ENCODE results near the gene CCDC92. TPM values are rescaled to one million over a fixed set of nuclear protein-coding genes. Genes with fewer than 3 reads are reported as not detected.

Gene CCDC92
- 31.9 TPM for total RNA-seq

- DNase-seq (ENCODE audit: low spot score), result peak; percentile 91
Measured at GRCh38 chr12:123972457-123973401, at the start of gene CCDC92, which contains the start of gene ZNF664. Gene CCDC92 (minus strand): TSS chr12:123972831. CDS start chr12:123944305, 28,526 bp downstream. Gene ZNF664 (plus strand): TSS chr12:123973215. CDS start chr12:124012145, 38,930 bp downstream.

GRCh38 chr12:124022161-124022560, 49.5 kb upstream of the CCDC92 start:
- DNase-seq (ENCODE audit: low spot score), result no peak

- no peak for DNase-seq (ENCODE audit: low spot score)
Measured at GRCh38 chr12:124021007-124021406, 48.4 kb upstream of the CCDC92 start.

GRCh38 chr12:124020514-124020949, 47.9 kb upstream of the CCDC92 start:
- no peak for DNase-seq (ENCODE audit: low spot score)

GRCh38 chr12:124019115-124019514, 46.5 kb upstream of the CCDC92 start:
- no peak for DNase-seq (ENCODE audit: low spot score)

- DNase-seq (ENCODE audit: low spot score), result no peak
Measured at GRCh38 chr12:124018539-124018938, 45.9 kb upstream of the CCDC92 start.

- DNase-seq (ENCODE audit: low spot score), result no peak
Measured at GRCh38 chr12:124017064-124017463, 44.4 kb upstream of the CCDC92 start.

GRCh38 chr12:124015494-124016461, 43.1 kb upstream of the CCDC92 start:
- no peak for DNase-seq (ENCODE audit: low spot score)

GRCh38 chr12:124013073-124013472, 40.4 kb upstream of the CCDC92 start:
- DNase-seq (ENCODE audit: low spot score), result no peak

- no peak for DNase-seq (ENCODE audit: low spot score)
Measured at GRCh38 chr12:124011435-124012115, 38.9 kb upstream of the CCDC92 start.

- DNase-seq (ENCODE audit: low spot score), result no peak
Measured at GRCh38 chr12:124010687-124011086, 38.1 kb upstream of the CCDC92 start.

GRCh38 chr12:124009781-124010180, 37.1 kb upstream of the CCDC92 start:
- no peak for DNase-seq (ENCODE audit: low spot score)

GRCh38 chr12:124008595-124008994, 36.0 kb upstream of the CCDC92 start:
- DNase-seq (ENCODE audit: low spot score), result no peak

- DNase-seq (ENCODE audit: low spot score), result no peak
Measured at GRCh38 chr12:124007826-124008570, 35.4 kb upstream of the CCDC92 start.

GRCh38 chr12:124006846-124007713, 34.4 kb upstream of the CCDC92 start:
- DNase-seq (ENCODE audit: low spot score), result no peak

GRCh38 chr12:124006085-124006845, 33.6 kb upstream of the CCDC92 start:
- DNase-seq (ENCODE audit: low spot score), result no peak

- no peak for DNase-seq (ENCODE audit: low spot score)
Measured at GRCh38 chr12:124004233-124004875, 31.7 kb upstream of the CCDC92 start.

- DNase-seq (ENCODE audit: low spot score), result no peak
Measured at GRCh38 chr12:124002654-124003053, 30.0 kb upstream of the CCDC92 start.

Data from ureter (tissue), 1 donor.